Gastroesophageal sphincter (tissue), 3 donors: ENCODE measurements around the gene ARHGAP25.

Source experiments
- EP300 ChIP-seq: sonication (generic); formaldehyde crosslinking; IDR thresholded peaks from one replicate; pipeline ENCODE4 v1.6.1; 2017; ENCODE audit warnings: antibody characterized with exemption, mild to moderate bottlenecking
- POLR2A ChIP-seq, 2 donors: fragments of 450-650 bp; IDR thresholded peaks; one replicate each; pipeline ENCODE4 v1.6.1; 2017; ENCODE audit warnings: antibody characterized with exemption in 2 of 2, mild to moderate bottlenecking in 2 of 2, moderate library complexity in 1 of 2
- POLR2AphosphoS5 ChIP-seq: sonication (generic); formaldehyde crosslinking; IDR thresholded peaks from one replicate; pipeline ENCODE4 v1.6.1; 2017; ENCODE audit warnings: antibody characterized with exemption
- TF ChIP-seq, protein P1 (sequence below), 4 experiments: fragments of 200-600 bp in 2 of 4; fragments of 450-650 bp in 2 of 4; sonication (generic) in 1 of 4; IDR thresholded peaks; one replicate each; pipeline ENCODE4 v1.5.1; 2017 to 2019; ENCODE audit warnings: antibody characterized with exemption in 4 of 4, mild to moderate bottlenecking in 2 of 4, moderate library complexity in 2 of 4

DNA sequence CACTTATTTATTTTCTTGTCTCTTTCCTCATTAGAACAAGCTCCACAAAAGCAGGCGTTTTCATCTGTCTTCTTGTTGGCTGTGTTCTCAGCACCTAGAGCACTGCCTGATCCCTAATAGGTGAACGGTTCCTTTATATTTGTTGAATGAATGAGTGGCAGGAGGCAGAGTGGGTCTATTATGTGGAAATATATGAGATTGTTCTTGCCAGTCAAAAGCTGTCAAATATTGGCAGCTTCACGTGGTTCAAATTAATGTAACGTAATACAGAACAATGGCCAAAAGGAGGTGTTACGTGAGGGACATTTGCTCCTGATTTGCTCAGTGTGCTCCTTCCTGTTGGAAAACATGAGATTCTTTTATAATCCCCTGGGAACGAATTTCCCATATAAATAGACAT, 8.5 kb upstream of the ARHGAP25 start:
- no peak for TF ChIP-seq POLR2A (IDR thresholded peaks at IDR 0.05)
- TF ChIP-seq, protein P1, sequence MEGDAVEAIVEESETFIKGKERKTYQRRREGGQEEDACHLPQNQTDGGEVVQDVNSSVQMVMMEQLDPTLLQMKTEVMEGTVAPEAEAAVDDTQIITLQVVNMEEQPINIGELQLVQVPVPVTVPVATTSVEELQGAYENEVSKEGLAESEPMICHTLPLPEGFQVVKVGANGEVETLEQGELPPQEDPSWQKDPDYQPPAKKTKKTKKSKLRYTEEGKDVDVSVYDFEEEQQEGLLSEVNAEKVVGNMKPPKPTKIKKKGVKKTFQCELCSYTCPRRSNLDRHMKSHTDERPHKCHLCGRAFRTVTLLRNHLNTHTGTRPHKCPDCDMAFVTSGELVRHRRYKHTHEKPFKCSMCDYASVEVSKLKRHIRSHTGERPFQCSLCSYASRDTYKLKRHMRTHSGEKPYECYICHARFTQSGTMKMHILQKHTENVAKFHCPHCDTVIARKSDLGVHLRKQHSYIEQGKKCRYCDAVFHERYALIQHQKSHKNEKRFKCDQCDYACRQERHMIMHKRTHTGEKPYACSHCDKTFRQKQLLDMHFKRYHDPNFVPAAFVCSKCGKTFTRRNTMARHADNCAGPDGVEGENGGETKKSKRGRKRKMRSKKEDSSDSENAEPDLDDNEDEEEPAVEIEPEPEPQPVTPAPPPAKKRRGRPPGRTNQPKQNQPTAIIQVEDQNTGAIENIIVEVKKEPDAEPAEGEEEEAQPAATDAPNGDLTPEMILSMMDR (IDR thresholded peaks at IDR 0.05): no peak
- no peak for TF ChIP-seq EP300
- TF ChIP-seq POLR2AphosphoS5: no peak
